Spleen (tissue), 11 donors: Measurements from ENCODE around the gene RFX3. TPM values are rescaled to one million over a fixed set of nuclear protein-coding genes. Genes with fewer than 3 reads are reported as not detected.

Experiments
- DNase-seq: peaks from one replicate; pipeline ENCODE4 v3.0.0-alpha.2; 2020
- H3K27ac ChIP-seq, 8 donors: fragments of 200-600 bp; sonication (generic) in 7 of 8; 1 replicate in 4 of 8; 2 replicates in 4 of 8; pipeline versions ENCODE4 v1.5.0 to v1.8.0; 2016 to 2021; ENCODE audit warnings: inconsistent platforms in 4 of 8, mild to moderate bottlenecking in 4 of 8, moderate library complexity in 1 of 8
- H3K27me3 ChIP-seq, 7 donors: fragments of 200-600 bp; sonication (generic) in 6 of 7; replicated peaks in 1 of 7; 1 replicate in 4 of 7; 2 replicates in 3 of 7; pipeline versions ENCODE4 v1.5.0 to v1.8.0; 2016 to 2021; ENCODE audit warnings: inconsistent platforms in 3 of 7, mild to moderate bottlenecking in 1 of 7
- H3K36me3 ChIP-seq, 6 donors: fragments of 200-600 bp; sonication (generic) in 5 of 6; 1 replicate in 4 of 6; 2 replicates in 2 of 6; pipeline versions ENCODE4 v1.5.0 to v1.8.0; 2016 to 2021; ENCODE audit warnings: inconsistent platforms in 2 of 6
- H3K4me1 ChIP-seq, 6 donors: fragments of 200-600 bp; sonication (generic) in 5 of 6; 1 replicate in 3 of 6; 2 replicates in 3 of 6; pipeline versions ENCODE4 v1.5.0 to v1.8.0; 2016 to 2021; ENCODE audit warnings: inconsistent platforms in 3 of 6
- H3K4me3 ChIP-seq, 8 donors: fragments of 200-600 bp; sonication (generic) in 7 of 8; 1 replicate in 4 of 8; 2 replicates in 4 of 8; pipeline versions ENCODE4 v1.5.0 to v1.8.0; 2016 to 2021; ENCODE audit warnings: inconsistent platforms in 4 of 8, mild to moderate bottlenecking in 4 of 8, moderate library complexity in 2 of 8
- H3K9me3 ChIP-seq, 8 donors: fragments of 200-600 bp; sonication (generic) in 7 of 8; 1 replicate in 4 of 8; 2 replicates in 4 of 8; pipeline versions ENCODE4 v1.5.0 to v1.8.0; 2016 to 2021; ENCODE audit warnings: inconsistent platforms in 4 of 8
- POLR2A ChIP-seq, 3 donors: fragments of 450-650 bp; IDR thresholded peaks; one replicate each; pipeline ENCODE4 v1.5.1; 2017; ENCODE audit warnings: antibody characterized with exemption in 3 of 3, mild to moderate bottlenecking in 1 of 3
- POLR2AphosphoS5 ChIP-seq, 3 donors: sonication (generic); formaldehyde crosslinking; IDR thresholded peaks; one replicate each; pipeline ENCODE4 v1.5.1; 2017; ENCODE audit warnings: antibody characterized with exemption in 3 of 3
- WGBS, 5 donors: extraction: QIAGEN DNeasy Blood & Tissue Kit in 3 of 5; methylation state at CpG; one replicate each; pipeline versions ENCODE4 v1.1.5 to v1.1.7; 2013 to 2018; 5-methylcytosine and 5-hydroxymethylcytosine counted together
- intact Hi-C: fragments of 100-400 bp; cut with DNase I; formaldehyde crosslinking; loops from one replicate; pipeline ENCODE4 v1.15.0; 2023; ENCODE audit warnings: low total_unique reads
- polyA plus RNA-seq, 3 donors: library from polyadenylated mRNA; stranded (reverse); fragments of 200-250 nt; gene quantifications; one replicate each; pipeline ENCODE4 v1.2.1, GENCODE V29; 2013
- total RNA-seq, 7 donors: library from RNA; depleted of rRNA in 3 of 7; stranded (reverse); fragments of >200 nt in 3 of 7; fragmentation: NEBNext Ultra II Directional in 4 of 7; extraction: Animal tissue kit (Norgen Biotek cat#: 25700) in 4 of 7; gene quantifications; one replicate each; pipeline versions ENCODE4 v1.1.0 to v1.2.1, GENCODE V29; 2016 to 2021
- TF ChIP-seq, protein P1 (sequence below), 11 experiments: fragments of 200-600 bp in 7 of 11; fragments of 450-650 bp in 4 of 11; sonication (generic) in 4 of 11; IDR thresholded peaks in 8 of 11; conservative IDR thresholded peaks in 3 of 11; 1 replicate in 7 of 11; 2 replicates in 4 of 11; pipeline versions ENCODE4 v1.4.0 to v1.8.0; 2016 to 2021; ENCODE audit warnings: antibody characterized with exemption in 11 of 11, inconsistent platforms in 4 of 11, mild to moderate bottlenecking in 1 of 11
- donor health status: healthy with polysubstance abuse.
- donor health status: DM: no; HTN: no; CAD: no; lungs with moderate emphysema.
- donor health status: DM: no; HTN: no; CAD: no.
- donor health status: Bipolar disorder and iron deficiency.
- donor health status: healthy.
- donor health status: DM: no; HTN: no; CAD: no.
- donor health status: DM: yes; HTN: yes; CAD: no.

RFX3 gene
- total and polyA plus RNA-seq, 10 donors = 2.5 to 25.9 (median 19.1) TPM

DNA sequence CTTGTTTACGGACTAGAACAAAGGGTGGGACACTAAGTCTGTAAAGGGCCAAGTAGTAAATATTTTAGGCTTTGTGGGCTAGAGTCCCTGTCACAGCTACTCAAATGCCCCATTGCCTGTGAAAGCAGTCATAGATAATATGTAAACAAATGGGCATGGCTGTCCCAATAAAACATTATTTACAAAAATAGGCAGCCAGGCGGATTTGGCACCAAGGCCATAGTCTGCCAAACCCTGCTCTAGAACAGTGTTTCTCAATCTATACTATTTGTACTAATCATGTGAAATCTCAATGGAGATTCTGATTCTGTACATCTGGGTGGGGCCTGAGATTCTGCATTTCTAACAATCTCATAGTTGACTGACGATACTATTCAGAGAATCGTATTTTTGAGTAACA lies 92.0 kb downstream of the RFX3 start:
- Histone ChIP-seq H3K27me3 (no peaks in the 10 kb centered on the region), H3K9me3 (no peaks in the 10 kb centered on the region), H3K27ac (peak overlapping the region in 3 of 8 donors; percentile 41 to 79 (median 63)), H3K36me3 (no peaks in the 10 kb centered on the region), H3K4me1 (peaks cover 0 to 19% (median 2%) of the 10 kb centered on the region in 6 donors), H3K4me3 (no peak overlapping the region)
- TF ChIP-seq, protein P1, sequence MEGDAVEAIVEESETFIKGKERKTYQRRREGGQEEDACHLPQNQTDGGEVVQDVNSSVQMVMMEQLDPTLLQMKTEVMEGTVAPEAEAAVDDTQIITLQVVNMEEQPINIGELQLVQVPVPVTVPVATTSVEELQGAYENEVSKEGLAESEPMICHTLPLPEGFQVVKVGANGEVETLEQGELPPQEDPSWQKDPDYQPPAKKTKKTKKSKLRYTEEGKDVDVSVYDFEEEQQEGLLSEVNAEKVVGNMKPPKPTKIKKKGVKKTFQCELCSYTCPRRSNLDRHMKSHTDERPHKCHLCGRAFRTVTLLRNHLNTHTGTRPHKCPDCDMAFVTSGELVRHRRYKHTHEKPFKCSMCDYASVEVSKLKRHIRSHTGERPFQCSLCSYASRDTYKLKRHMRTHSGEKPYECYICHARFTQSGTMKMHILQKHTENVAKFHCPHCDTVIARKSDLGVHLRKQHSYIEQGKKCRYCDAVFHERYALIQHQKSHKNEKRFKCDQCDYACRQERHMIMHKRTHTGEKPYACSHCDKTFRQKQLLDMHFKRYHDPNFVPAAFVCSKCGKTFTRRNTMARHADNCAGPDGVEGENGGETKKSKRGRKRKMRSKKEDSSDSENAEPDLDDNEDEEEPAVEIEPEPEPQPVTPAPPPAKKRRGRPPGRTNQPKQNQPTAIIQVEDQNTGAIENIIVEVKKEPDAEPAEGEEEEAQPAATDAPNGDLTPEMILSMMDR (IDR thresholded peaks at IDR 0.05 in 8 of 11, conservative IDR thresholded peaks at IDR 0.05 in 3 of 11) = no peak
- TF ChIP-seq POLR2A (IDR thresholded peaks at IDR 0.05) (no peak), POLR2AphosphoS5 (IDR thresholded peaks at IDR 0.05) (no peak)
- DNase-seq = no peak
- intact Hi-C loops = no loop called here
- WGBS, 5 donors = 96 to 98% (median 97%) methylated on average over 4 of the region's 4 CpGs

DNA sequence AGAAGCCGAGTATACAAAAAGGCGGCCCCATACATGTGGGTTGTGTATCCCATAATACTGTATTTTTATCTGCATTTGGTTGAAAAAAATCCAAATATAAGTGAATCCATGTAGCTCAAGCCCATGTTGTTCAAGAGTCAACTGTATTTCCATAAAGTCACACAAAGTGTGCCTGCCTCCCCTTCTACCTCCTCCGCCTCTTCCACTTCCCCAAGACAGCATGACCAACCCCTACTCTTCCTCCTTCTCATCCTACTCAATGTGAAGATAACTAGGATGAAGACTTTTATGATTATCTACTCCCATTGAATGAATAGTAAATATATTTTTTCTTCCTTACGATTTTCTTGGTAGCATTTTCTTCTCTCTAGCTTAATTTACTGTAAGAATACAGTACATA lies 92.7 kb downstream of the RFX3 start:
- Histone ChIP-seq H3K9me3 (no peaks in the 10 kb centered on the region), H3K4me1 (peaks cover 0 to 19% (median 2%) of the 10 kb centered on the region in 6 donors), H3K4me3 (no peak overlapping the region), H3K36me3 (no peaks in the 10 kb centered on the region), H3K27ac (peak overlapping the region in 1 of 8 donors; percentile 79), H3K27me3 (no peaks in the 10 kb centered on the region)
- DNase-seq = no peak
- whole genome bisulfite sequencing, 5 donors = 84 to 97% (median 92%) methylated on average over 4 of the region's 4 CpGs
- no peak for TF ChIP-seq POLR2AphosphoS5 (IDR thresholded peaks at IDR 0.05)
- TF ChIP-seq, protein P1 (IDR thresholded peaks at IDR 0.05 in 8 of 11, conservative IDR thresholded peaks at IDR 0.05 in 3 of 11) = no peak
- TF ChIP-seq POLR2A (IDR thresholded peaks at IDR 0.05) = no peak
- intact Hi-C loops = no loop called here

DNA sequence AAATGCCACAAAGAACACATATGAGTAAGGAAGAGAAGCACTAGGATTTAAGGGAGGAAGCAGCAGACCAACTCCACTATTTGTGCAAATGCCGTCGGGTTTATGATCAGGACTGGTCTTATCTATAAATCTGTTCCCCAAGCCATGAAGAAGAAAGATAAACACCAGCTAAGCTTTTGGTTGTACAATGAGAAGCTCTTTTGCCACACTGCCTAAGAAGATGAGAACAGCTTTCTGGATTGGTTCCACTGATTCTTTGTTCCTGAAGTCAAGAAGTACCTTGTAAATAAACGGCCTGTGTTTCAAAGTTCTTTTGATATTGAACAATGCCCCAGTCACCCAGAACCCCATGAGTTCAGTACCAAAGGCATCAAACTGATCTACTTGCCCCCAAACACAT lies 93.9 kb downstream of the RFX3 start:
- Histone ChIP-seq H3K4me1 (peaks cover 0 to 19% (median 2%) of the 10 kb centered on the region in 6 donors), H3K9me3 (no peaks in the 10 kb centered on the region), H3K27ac (no peak overlapping the region), H3K27me3 (no peaks in the 10 kb centered on the region), H3K36me3 (no peaks in the 10 kb centered on the region), H3K4me3 (no peak overlapping the region)
- no peak for DNase-seq
- intact Hi-C loops = no loop called here
- 90 to 97% (median 94%) methylated on average over 3 of the region's 3 CpGs for WGBS, 5 donors
- TF ChIP-seq, protein P1 (IDR thresholded peaks at IDR 0.05 in 8 of 11, conservative IDR thresholded peaks at IDR 0.05 in 3 of 11) = no peak
- TF ChIP-seq POLR2A (IDR thresholded peaks at IDR 0.05) = no peak
- TF ChIP-seq POLR2AphosphoS5 (IDR thresholded peaks at IDR 0.05) = no peak

DNA sequence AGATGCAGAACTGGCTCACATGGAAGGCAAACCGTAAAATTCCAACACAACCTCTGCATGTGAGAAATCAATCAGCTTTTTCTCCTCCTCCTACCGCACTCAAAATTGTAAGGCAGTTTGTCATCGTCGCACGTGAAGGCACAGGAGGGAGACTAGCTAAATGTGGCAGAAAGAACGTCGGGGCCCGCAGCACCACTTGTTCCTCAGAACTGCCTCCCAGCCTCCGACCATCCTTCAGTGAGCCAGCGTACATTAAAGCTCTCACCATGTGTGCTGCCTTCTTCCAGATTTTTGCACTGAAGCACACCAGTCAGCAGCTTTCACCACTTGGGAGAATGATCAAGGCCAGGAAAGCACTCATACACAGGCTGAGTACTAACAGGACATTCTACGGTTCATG lies 105.9 kb downstream of the RFX3 start:
- 96 to 98% (median 96%) methylated on average over 11 of the region's 11 CpGs for WGBS, 5 donors
- H3K9me3 ChIP-seq = peaks cover 0 to 6% (median 5%) of the 10 kb centered on the region in 8 donors
- no peak overlapping the region for H3K27ac ChIP-seq
- H3K4me1 ChIP-seq = no peaks in the 10 kb centered on the region
- intact Hi-C loops = no loop called here
- H3K27me3 ChIP-seq = no peaks in the 10 kb centered on the region
- H3K36me3 ChIP-seq = peaks cover 0 to 5% (median 0%) of the 10 kb centered on the region in 6 donors
- TF ChIP-seq POLR2AphosphoS5 (IDR thresholded peaks at IDR 0.05) (no peak), POLR2A (IDR thresholded peaks at IDR 0.05) (no peak)
- TF ChIP-seq, protein P1 (IDR thresholded peaks at IDR 0.05 in 8 of 11, conservative IDR thresholded peaks at IDR 0.05 in 3 of 11) = no peak
- H3K4me3 ChIP-seq = no peak overlapping the region
- DNase-seq = no peak
